HG03460 (cell line): ENCODE results near the gene TEX55.
"Not testable (repeated sequence)": the region's sequence is repeated elsewhere in the genome, so short reads cannot be mapped to it uniquely, and the experiment has no call there.

Experiments
- ATAC-seq: cut with Tn5 transposase; IDR thresholded peaks from one replicate; pipeline ENCODE4 v1.9.1; 2021; ENCODE audit not compliant: unreplicated experiment

TEX55 gene

GRCh38 chr3:119160361-119160760, 14.4 kb downstream of the TEX55 start:
- no peak for ATAC-seq

GRCh38 chr3:119160815-119161214, 14.8 kb downstream of the TEX55 start:
- no peak for ATAC-seq

- ATAC-seq = no peak
Measured at GRCh38 chr3:119161240-119161639, 15.3 kb downstream of the TEX55 start.

GRCh38 chr3:119164745-119165144, 18.8 kb downstream of the TEX55 start:
- ATAC-seq = not testable (repeated sequence)

- no peak for ATAC-seq
Measured at GRCh38 chr3:119170821-119171220, 24.9 kb downstream of the TEX55 start.

GRCh38 chr3:119173325-119173724, 27.4 kb downstream of the TEX55 start, which contains the start of gene UPK1B:
UPK1B (plus strand) TSS chr3:119173598; CDS start chr3:119186742, 13,144 bp downstream.
- ATAC-seq = no peak

GRCh38 chr3:119175872-119176756, 30.1 kb downstream of the TEX55 start:
- ATAC-seq = no peak

GRCh38 chr3:119176778-119177177, 30.8 kb downstream of the TEX55 start:
- ATAC-seq = no peak

- no peak for ATAC-seq
Measured at GRCh38 chr3:119177321-119177720, 31.4 kb downstream of the TEX55 start.

- ATAC-seq = no peak
Measured at GRCh38 chr3:119181765-119182164, 35.8 kb downstream of the TEX55 start.

GRCh38 chr3:119184111-119184510, 38.1 kb downstream of the TEX55 start:
- no peak for ATAC-seq

- ATAC-seq = no peak
Measured at GRCh38 chr3:119184796-119185570, 39.0 kb downstream of the TEX55 start.

GRCh38 chr3:119187266-119187665, 41.3 kb downstream of the TEX55 start:
- ATAC-seq = no peak

- ATAC-seq = no peak
Measured at GRCh38 chr3:119191800-119192199, 45.8 kb downstream of the TEX55 start.

GRCh38 chr3:119194237-119195150, 48.5 kb downstream of the TEX55 start:
- ATAC-seq = no peak

GRCh38 chr3:119195151-119195476, 49.1 kb downstream of the TEX55 start:
- ATAC-seq = no peak

GRCh38 chr3:119195911-119196310, 49.9 kb downstream of the TEX55 start:
- no peak for ATAC-seq
